Erythroblast (primary cell): ENCODE data around the gene MRGPRX3.

ENCODE experiments used
- DNase-seq, 2 experiments: peaks; one replicate each; lab custom pipeline; 2025; lab: John Stamatoyannopoulos, UW
- GATA1 ChIP-seq: IDR thresholded peaks from 2 replicates; pipeline ENCODE4 v1.6.1; 2011; ENCODE audit warnings: low read depth, mild to moderate bottlenecking, control low read depth, low read length, moderate library complexity
- POLR2A ChIP-seq: IDR thresholded peaks from 2 replicates; pipeline ENCODE4 v1.6.1; 2011; ENCODE audit warnings: mild to moderate bottlenecking, low read length

MRGPRX3 gene

DNA sequence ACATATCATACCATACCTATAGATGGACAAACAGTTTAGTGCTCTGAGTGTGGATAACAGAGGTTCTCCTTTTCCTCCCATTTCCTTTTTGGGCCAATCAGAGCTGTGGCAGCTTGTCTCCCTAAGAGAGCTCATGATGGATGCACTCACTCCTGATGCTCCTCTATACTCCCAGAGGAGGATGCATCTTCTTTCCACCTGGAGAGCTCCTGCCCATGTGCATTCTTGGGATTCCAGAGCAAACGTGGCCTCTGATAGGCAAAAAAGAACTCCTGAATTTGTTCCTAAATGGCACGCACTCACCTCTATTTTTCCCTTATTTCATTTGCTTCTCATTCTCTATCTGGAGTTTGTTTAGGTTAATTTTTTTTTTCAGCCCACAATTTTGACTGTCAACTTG, 2.9 kb downstream of the MRGPRX3 start:
- TF ChIP-seq GATA1 (no peak), POLR2A (no peak)
- DNase-seq = no peak

DNA sequence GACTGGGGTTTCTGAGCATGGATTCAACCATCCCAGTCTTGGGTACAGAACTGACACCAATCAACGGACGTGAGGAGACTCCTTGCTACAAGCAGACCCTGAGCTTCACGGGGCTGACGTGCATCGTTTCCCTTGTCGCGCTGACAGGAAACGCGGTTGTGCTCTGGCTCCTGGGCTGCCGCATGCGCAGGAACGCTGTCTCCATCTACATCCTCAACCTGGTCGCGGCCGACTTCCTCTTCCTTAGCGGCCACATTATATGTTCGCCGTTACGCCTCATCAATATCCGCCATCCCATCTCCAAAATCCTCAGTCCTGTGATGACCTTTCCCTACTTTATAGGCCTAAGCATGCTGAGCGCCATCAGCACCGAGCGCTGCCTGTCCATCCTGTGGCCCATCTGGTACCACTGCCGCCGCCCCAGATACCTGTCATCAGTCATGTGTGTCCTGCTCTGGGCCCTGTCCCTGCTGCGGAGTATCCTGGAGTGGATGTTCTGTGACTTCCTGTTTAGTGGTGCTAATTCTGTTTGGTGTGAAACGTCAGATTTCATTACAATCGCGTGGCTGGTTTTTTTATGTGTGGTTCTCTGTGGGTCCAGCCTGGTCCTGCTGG, 4.9 kb downstream of the MRGPRX3 start:
- TF ChIP-seq GATA1 = no peak
- no peak for TF ChIP-seq POLR2A
- no peak for DNase-seq

DNA sequence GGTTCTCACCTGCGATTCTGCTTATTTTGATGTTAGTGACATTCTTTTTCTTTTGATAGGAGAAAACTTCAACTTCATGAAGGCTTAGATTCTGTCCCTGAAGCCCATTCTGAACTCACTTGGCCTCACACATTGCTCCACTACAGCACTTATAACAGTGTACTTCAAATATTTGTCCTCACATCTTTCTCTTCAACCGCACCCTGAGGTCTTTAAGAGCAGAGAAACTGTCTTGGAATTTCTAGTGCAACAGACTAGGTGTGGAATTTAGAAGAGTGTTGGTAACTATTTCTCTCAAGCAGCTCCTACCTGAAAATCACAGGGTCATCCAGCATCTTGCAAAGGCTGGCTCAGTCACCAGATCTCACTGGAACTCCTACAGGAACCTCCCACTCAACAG, 7.8 kb downstream of the MRGPRX3 start:
- TF ChIP-seq POLR2A = no peak
- TF ChIP-seq GATA1 = no peak

DNA sequence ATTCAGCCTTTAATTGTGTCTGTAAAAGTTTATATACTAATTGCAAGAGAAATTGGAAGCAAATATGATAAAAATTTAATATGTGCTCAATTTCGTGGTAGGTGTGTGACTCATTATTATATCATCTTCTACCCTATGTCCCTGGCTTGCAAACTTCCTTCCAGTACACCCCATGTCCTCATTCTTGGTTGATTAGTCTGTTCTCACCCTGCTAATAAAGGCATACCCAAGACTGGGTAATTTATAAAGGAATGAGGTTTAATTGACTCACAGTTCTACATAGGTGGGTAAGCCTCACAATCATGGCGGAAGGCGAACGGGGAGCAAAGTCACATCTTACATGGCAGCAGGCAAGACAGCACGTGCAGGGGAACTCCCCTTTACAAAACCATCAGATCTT, 11.9 kb downstream of the MRGPRX3 start:
- no peak for DNase-seq
- TF ChIP-seq POLR2A (no peak), GATA1 (no peak)

More for the DNA sequence above, 7.8 kb downstream of the MRGPRX3 start:
- DNase-seq = no peak

DNA sequence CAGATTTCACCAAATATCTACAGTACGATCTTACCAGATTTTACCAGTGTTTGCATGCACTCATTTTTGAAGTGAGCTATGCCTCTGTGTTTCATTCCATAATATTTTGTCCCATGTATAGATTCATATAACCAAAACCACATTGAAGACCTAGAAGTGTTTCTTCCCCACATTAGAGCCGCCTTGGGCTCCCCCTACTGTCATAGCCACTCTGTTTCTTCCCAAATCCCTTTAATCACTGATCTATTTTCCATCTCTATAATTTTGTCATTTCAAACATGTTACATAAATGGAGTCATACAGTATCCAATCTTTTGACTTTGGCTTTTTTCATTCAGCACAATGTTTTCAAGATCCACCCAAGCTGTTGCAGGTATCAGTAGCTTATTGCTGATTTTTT, 12.7 kb downstream of the MRGPRX3 start:
- peak in 1 of 2 experiments; percentile 8 for DNase-seq
- TF ChIP-seq POLR2A (no peak), GATA1 (no peak)

DNA sequence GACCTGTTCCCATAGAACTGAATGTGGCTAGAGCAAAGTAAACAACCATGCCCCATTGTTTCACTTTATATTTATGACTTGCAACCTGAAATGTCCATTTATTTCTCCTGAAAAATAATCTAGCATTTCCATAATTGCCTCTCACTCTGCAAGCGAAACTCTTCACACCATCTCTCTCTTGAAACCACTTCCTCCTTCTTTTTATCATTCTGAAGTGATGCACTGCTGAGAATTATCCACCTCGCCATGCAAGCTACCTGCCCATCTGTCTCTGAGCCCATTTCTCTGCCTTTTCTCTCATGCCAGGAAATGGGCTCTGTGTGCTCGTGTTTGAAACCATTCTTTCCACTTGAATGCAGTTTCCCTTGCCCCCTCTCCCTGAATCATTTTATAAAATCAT, 13.5 kb downstream of the MRGPRX3 start:
- no peak for DNase-seq
- no peak for TF ChIP-seq GATA1
- TF ChIP-seq POLR2A = no peak

DNA sequence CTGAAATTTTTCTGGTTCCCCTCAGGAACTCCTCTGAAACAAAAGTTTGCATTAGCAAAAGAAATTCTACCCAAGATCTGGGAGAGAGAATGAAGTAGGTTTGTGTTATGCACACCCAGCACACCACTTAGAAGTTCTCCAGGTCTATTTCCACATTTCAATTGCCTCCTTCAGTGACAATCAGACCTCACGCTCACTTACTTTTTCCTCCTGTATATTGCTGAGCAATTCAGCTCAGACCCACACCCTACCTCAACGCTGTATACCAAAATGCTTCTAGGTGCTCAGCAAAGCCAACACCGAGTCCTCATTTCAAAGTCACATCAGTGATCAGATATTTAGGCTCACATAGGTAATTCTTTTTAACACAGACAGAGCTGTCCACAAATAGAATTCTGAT, 19.2 kb downstream of the MRGPRX3 start:
- no peak for TF ChIP-seq POLR2A
- no peak for TF ChIP-seq GATA1
- DNase-seq = no peak

DNA sequence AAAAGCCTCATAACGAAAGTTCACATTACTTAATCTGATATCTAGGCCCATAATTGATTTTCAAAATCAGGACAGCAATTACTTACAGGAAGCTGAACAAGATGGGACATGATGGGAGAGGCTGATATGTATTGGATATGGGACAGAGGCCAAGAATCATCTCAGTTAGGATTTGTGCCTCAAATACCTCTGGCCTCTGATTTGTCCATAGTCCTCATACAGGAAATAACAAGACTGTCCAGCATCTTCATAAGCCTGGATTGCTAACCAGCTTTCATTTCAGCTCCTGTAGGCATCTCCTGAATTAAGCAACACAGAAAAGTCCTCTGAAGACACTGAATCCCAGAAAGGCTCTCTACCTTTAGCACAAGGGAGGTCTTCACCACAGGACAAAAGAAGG, 36.0 kb downstream of the MRGPRX3 start:
- TF ChIP-seq GATA1 = no peak
- no peak for DNase-seq

DNA sequence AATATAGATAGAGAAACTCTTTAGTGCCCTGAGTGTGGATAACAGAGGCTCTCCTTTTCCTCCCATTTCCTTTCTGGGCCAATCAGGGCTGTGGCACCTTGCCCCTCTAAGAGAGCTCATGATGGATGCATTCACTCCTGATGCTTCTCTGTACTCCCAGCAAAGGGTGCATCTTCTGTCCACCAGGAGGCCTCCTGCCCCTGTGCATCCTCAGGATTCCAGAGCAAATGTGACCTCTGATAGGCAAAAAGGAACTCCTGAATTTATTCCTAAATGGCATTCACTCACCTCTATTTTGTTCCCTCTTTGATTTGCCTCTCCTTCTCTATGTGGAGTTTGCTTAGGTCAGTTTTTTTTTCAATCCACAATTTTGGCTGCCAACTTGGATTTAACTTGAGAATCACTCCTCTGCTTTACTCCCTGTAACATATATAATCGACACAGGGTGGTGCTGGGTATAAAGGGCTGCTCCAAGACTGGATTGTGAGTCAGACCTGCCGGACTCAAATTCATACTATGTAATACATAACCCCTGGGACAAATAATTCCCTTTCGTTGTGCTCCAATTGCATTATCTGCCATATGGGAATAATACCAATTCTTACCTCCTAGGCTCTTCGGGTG, 39.1 kb downstream of the MRGPRX3 start:
- peak in 1 of 2 experiments; percentile 47 for DNase-seq
- TF ChIP-seq GATA1 (no peak), POLR2A (no peak)

DNA sequence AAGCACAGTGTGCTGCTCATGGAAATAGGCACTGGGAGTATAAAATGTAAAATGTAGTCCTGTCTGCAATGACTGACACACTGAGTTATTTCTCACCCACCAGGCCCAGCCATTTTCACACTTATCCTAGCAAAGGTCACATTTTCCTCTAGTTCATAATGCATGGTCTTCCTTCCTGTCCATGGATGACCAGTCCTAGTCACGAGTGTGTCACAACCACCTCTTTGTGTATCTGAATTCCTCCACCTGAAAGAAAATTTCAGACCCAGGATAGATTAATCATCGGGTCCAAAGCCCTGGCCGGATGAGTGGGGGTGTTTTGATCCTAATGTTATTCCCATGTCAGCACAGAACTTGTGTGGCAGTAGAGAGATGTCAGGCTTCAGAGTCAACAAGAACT, 40.3 kb downstream of the MRGPRX3 start, which contains the start of gene MRGPRX4:
Gene MRGPRX4 (plus strand): TSS at position 172 of the 400 bp plus-strand sequence. CDS start 420 bp downstream, outside the sequence.
- TF ChIP-seq POLR2A (no peak), GATA1 (no peak)
- no peak for DNase-seq

DNA sequence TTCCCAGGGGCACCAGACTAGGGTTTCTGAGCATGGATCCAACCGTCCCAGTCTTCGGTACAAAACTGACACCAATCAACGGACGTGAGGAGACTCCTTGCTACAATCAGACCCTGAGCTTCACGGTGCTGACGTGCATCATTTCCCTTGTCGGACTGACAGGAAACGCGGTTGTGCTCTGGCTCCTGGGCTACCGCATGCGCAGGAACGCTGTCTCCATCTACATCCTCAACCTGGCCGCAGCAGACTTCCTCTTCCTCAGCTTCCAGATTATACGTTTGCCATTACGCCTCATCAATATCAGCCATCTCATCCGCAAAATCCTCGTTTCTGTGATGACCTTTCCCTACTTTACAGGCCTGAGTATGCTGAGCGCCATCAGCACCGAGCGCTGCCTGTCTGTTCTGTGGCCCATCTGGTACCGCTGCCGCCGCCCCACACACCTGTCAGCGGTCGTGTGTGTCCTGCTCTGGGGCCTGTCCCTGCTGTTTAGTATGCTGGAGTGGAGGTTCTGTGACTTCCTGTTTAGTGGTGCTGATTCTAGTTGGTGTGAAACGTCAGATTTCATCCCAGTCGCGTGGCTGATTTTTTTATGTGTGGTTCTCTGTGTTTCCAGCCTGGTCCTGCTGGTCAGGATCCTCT, 41.0 kb downstream of the MRGPRX3 start:
- no peak for TF ChIP-seq POLR2A
- no peak for TF ChIP-seq GATA1
- no peak for DNase-seq
